T-helper 1 cell treated with Interleukin-12 subunit alpha and Interleukin-12 subunit beta and Interleukin-4 antibody, amounts not matched to agents 30 μg/mL and 1 μg/mL, for 36 hours (primary cell): ENCODE results near the gene LAMA4.
"Not testable (repeated sequence)": the region's sequence is repeated elsewhere in the genome, so short reads cannot be mapped to it uniquely, and the experiment has no call there.

Source experiments
- H3K27ac Mint-ChIP-seq: one replicate; pipeline ENCODE4 v1.8.0; 2021; ENCODE audit warnings: mild to moderate bottlenecking, mixed read lengths
- H3K27me3 Mint-ChIP-seq: one replicate; pipeline ENCODE4 v1.8.0; 2021; ENCODE audit warnings: low read depth, mixed read lengths
- H3K36me3 Mint-ChIP-seq: one replicate; pipeline ENCODE4 v1.8.0; 2021; ENCODE audit warnings: low read depth, mixed read lengths
- H3K4me1 Mint-ChIP-seq: one replicate; pipeline ENCODE4 v1.8.0; 2021; ENCODE audit warnings: low read depth, mixed read lengths
- H3K4me3 Mint-ChIP-seq: one replicate; pipeline ENCODE4 v1.8.0; 2021; ENCODE audit warnings: mild to moderate bottlenecking, moderate library complexity, mixed read lengths
- H3K9me3 Mint-ChIP-seq: one replicate; pipeline ENCODE4 v1.8.0; 2021; ENCODE audit warnings: mixed read lengths

The LAMA4 gene

DNA sequence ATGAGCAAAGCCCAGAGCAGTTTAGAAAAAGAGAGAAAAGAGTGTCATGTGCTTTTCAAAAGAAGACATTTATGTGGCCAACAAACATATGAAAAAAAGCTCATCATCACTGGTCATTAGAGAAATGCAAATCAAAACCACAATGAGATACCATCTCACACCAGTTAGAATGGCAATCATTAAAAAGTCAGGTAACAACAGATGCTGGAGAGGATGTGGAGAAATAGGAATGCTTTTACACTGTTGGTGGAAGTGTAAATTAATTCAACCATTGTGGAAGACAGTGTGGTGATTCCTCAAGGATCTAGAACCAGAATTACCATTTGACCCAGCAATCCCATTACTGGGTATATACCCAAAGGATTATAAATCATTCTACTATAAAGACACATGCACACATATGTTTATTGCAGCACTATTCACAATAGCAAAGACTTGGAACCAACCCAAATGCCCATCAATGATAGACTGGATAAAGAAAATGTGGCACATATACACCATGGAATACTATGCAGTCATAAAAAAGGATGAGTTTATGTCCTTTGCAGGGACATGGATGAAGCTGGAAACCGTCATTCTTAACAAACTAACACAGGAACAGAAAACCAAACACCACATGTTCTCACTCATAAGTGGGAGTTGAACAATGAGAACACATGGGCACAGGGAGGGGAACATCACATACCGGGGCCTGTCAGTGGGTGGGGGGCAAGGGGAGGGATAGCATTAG, 54.0 kb downstream of the LAMA4 start:
- not testable (repeated sequence) for H3K4me3 Mint-ChIP-seq, H3K9me3 Mint-ChIP-seq, H3K27ac Mint-ChIP-seq, H3K36me3 Mint-ChIP-seq
- peaks cover 12% of the 10 kb centered on the region for H3K4me1 Mint-ChIP-seq
- H3K27me3 Mint-ChIP-seq, result peaks cover 17% of the 10 kb centered on the region

DNA sequence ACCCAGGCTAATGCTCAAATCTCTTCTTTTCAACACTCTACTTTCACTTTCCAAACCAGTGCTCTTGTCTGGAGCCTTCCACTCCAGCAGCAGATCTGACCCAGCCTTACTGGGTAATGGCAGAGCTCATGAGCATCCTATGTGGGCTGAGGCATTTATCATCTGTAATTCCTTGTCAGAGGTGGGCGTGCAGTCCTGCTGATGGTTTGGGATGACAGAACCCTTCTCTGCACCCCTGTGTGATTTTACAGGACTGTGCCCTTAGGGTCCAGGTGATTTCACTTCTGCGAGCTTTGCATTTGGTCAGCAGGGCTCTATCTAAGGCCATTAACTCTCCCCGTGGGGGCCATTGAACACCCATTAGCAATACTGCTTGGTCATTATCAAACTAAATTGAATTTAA, 55.4 kb downstream of the LAMA4 start:
- H3K27me3 Mint-ChIP-seq, result peaks cover 21% of the 10 kb centered on the region

GRCh38 chr6:112198582-112198981, 55.8 kb downstream of the LAMA4 start:
- H3K9me3 Mint-ChIP-seq, result peaks cover 5% of the 10 kb centered on the region
- H3K4me3 Mint-ChIP-seq, result no peak overlapping the region
- H3K27me3 Mint-ChIP-seq, result peaks cover 24% of the 10 kb centered on the region
- peaks cover 6% of the 10 kb centered on the region for H3K4me1 Mint-ChIP-seq
- no peaks in the 10 kb centered on the region for H3K36me3 Mint-ChIP-seq
- H3K27ac Mint-ChIP-seq, result no peak overlapping the region

More for the DNA sequence above, 55.4 kb downstream of the LAMA4 start:
- Mint-ChIP-seq H3K4me3 (no peak overlapping the region), H3K27ac (no peak overlapping the region), H3K4me1 (peaks cover 10% of the 10 kb centered on the region), H3K36me3 (no peaks in the 10 kb centered on the region), H3K9me3 (peaks cover 5% of the 10 kb centered on the region)

GRCh38 chr6:112197636-112198035, 56.7 kb downstream of the LAMA4 start:
- H3K36me3 Mint-ChIP-seq, result no peaks in the 10 kb centered on the region

DNA sequence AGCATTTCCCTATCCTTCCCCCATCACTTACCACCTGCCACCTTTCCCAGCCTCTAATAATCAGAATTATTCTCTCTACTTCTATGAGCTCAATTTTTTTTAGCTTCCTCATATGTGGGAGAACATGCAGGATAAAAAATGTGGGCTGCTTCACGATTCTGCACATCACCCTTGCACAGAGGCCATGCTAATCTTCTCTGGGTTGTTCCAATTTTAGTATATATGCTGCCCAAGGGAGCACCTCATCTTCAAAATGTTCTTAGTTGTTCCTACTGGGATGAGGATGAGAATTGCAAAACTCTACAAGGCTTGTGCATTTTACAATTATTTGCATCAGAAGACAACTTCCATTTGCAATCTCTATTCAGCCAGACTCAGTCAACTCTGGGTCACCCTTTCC, 58.1 kb downstream of the LAMA4 start:
- H3K36me3 Mint-ChIP-seq, result no peaks in the 10 kb centered on the region
- no peak overlapping the region for H3K4me3 Mint-ChIP-seq
- no peak overlapping the region for H3K27ac Mint-ChIP-seq
- H3K27me3 Mint-ChIP-seq, result peaks cover 29% of the 10 kb centered on the region
- H3K4me1 Mint-ChIP-seq, result no peaks in the 10 kb centered on the region
- H3K9me3 Mint-ChIP-seq, result peaks cover 5% of the 10 kb centered on the region

More at GRCh38 chr6:112197636-112198035, 56.7 kb downstream of the LAMA4 start:
- no peak overlapping the region for H3K27ac Mint-ChIP-seq
- peaks cover 29% of the 10 kb centered on the region for H3K27me3 Mint-ChIP-seq
- H3K4me1 Mint-ChIP-seq, result no peaks in the 10 kb centered on the region
- H3K9me3 Mint-ChIP-seq, result peaks cover 5% of the 10 kb centered on the region
- H3K4me3 Mint-ChIP-seq, result no peak overlapping the region

DNA sequence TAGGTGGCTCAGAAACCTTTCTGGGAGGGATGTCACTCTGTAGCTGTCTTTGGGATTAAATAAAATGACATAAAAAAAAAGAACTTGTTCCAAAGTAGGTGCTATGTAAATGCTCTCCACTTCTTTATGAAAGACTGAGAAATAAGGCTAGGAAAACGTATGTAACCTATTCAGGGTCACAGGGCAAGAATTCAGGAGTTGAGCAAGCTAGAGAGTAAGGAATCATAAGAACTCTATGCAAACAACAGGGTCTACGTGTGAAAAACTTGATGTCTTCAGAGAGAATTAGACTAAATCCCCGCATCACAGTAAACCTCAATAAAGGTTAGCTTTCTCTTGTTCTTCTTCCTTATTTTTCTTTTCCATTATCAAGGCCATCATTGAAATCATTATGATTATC, 59.2 kb downstream of the LAMA4 start:
- H3K4me1 Mint-ChIP-seq, result no peaks in the 10 kb centered on the region
- H3K27ac Mint-ChIP-seq, result no peak overlapping the region
- H3K36me3 Mint-ChIP-seq, result no peaks in the 10 kb centered on the region
- H3K4me3 Mint-ChIP-seq, result no peak overlapping the region
- peaks cover 4% of the 10 kb centered on the region for H3K9me3 Mint-ChIP-seq
- peaks cover 33% of the 10 kb centered on the region for H3K27me3 Mint-ChIP-seq

DNA sequence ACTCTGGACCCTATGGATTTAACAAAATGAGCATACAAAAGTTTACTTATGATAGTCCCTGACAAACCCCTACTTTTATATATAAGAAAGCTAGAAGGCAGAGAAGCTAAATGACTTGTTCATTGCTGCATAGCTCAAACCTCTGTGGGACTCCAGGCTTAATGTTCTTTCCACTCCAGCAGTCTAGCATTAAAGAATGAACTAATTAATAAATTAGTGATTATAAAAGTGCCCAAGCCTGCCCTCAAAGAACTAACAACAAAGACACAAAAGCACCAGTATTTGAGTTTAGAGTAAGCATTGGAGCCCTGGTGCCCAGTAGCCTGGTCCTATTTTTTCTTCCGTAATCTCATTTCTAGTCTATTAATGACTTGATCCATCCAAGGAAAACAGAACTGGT, 59.9 kb downstream of the LAMA4 start:
- no peaks in the 10 kb centered on the region for H3K4me1 Mint-ChIP-seq
- peaks cover 39% of the 10 kb centered on the region for H3K27me3 Mint-ChIP-seq
- no peaks in the 10 kb centered on the region for H3K9me3 Mint-ChIP-seq
- H3K27ac Mint-ChIP-seq, result no peak overlapping the region
- no peaks in the 10 kb centered on the region for H3K36me3 Mint-ChIP-seq
- no peak overlapping the region for H3K4me3 Mint-ChIP-seq

GRCh38 chr6:112193535-112194051, 60.8 kb downstream of the LAMA4 start:
- Mint-ChIP-seq H3K36me3 (no peaks in the 10 kb centered on the region), H3K4me1 (no peaks in the 10 kb centered on the region), H3K27me3 (peaks cover 48% of the 10 kb centered on the region), H3K4me3 (no peak overlapping the region), H3K9me3 (no peaks in the 10 kb centered on the region), H3K27ac (no peak overlapping the region)

DNA sequence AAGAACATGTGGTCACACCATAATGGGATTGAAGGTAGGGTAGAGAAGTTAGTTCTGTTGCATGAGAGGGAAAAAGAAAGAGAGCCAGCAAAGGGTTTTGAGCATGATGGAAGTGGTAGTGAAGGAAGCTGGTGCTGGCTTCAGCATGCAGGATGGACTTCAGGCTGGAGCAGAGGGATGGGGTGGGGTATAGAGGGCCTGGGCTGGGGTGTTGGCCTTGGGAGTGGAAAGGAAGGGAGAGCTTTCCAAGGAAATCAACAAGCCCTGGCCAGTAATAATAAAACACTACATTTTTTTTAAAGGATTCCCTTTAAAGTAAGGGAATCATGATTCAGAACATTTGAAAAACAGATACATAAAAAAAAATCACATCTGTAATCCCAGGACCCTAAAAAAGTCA, 61.2 kb downstream of the LAMA4 start:
- Mint-ChIP-seq H3K36me3 (no peaks in the 10 kb centered on the region), H3K9me3 (no peaks in the 10 kb centered on the region), H3K27me3 (peaks cover 52% of the 10 kb centered on the region), H3K4me1 (no peaks in the 10 kb centered on the region), H3K4me3 (no peak overlapping the region), H3K27ac (no peak overlapping the region)

DNA sequence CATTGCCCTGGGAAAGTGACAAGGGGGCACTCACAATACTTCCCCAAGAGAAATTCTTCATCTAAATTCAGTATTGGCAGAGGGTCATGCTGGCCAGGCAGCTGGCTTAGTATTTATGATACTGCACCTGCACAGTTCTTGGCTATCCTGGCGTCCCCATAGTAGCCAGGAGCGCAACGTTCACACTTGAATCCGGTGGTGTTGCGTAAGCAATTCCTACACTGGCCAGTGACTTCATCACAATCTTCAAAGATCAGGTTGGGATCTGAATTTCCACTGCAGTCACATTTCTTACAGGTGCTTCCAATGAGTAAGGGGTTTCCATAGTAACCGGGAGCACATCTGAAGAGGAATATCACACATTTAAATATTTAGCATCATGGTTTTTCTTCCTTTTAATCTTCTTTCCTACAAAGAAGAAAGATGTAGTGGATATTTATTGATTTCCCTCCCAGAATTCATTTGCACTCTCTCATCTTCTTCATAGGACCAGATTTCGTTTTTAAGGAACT, 62.8 kb downstream of the LAMA4 start:
- Mint-ChIP-seq H3K4me3 (no peak overlapping the region), H3K9me3 (no peaks in the 10 kb centered on the region), H3K4me1 (peaks cover 3% of the 10 kb centered on the region), H3K27ac (no peak overlapping the region), H3K36me3 (no peaks in the 10 kb centered on the region), H3K27me3 (peaks cover 65% of the 10 kb centered on the region)

GRCh38 chr6:112190164-112190563, 64.2 kb downstream of the LAMA4 start:
- H3K27ac Mint-ChIP-seq, result no peak overlapping the region
- H3K4me3 Mint-ChIP-seq, result no peak overlapping the region
- no peaks in the 10 kb centered on the region for H3K36me3 Mint-ChIP-seq
- peaks cover 3% of the 10 kb centered on the region for H3K4me1 Mint-ChIP-seq
- H3K27me3 Mint-ChIP-seq, result peaks cover 55% of the 10 kb centered on the region
- H3K9me3 Mint-ChIP-seq, result no peaks in the 10 kb centered on the region

- H3K36me3 Mint-ChIP-seq, result no peaks in the 10 kb centered on the region
- no peak overlapping the region for H3K4me3 Mint-ChIP-seq
- H3K27ac Mint-ChIP-seq, result no peak overlapping the region
- peaks cover 3% of the 10 kb centered on the region for H3K4me1 Mint-ChIP-seq
- H3K9me3 Mint-ChIP-seq, result no peaks in the 10 kb centered on the region
- H3K27me3 Mint-ChIP-seq, result peaks cover 54% of the 10 kb centered on the region
Measured at GRCh38 chr6:112189494-112189893, 64.9 kb downstream of the LAMA4 start.

DNA sequence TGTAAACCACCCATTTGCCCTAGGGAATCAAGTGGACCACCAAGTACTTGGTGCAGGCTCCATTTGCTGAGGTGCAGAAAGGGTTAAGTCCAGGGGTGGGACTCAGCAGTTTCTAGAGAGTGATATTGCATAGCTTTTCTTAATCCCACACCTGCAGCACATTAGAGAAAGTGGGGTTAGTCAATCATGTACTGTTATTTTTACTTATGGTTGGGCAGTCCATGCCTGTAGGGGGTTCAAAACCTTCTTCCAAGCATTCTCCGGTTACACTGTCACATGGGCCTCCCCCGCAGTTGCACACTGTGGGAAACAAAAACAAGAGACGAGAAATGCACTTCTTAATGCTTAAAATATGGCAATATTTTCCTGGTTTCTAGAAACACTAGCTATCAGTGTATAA, 65.5 kb downstream of the LAMA4 start:
- Mint-ChIP-seq H3K36me3 (no peaks in the 10 kb centered on the region), H3K9me3 (no peaks in the 10 kb centered on the region), H3K27me3 (peaks cover 54% of the 10 kb centered on the region), H3K4me3 (no peak overlapping the region), H3K4me1 (peaks cover 3% of the 10 kb centered on the region), H3K27ac (no peak overlapping the region)

DNA sequence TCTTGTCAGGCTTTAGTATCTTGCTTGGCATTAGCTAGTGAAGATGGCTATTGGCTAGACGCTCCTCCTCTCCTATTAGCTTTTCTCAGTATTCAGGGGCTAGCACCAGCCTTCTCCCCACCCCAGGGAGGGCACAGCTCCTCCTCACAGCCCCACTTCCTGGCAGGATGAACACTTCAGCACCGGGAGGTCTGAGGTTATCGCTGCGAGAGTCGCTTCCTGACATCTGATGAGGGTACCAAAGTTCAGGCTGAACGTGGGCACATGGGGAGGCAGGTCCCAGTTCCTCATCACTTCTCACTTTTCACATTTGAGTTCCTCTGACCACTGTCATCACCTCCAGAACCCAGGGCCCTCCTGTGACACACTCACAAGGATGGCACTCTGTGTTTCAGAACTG, 66.6 kb downstream of the LAMA4 start:
- Mint-ChIP-seq H3K4me1 (peaks cover 3% of the 10 kb centered on the region), H3K9me3 (no peaks in the 10 kb centered on the region), H3K4me3 (no peak overlapping the region), H3K27ac (no peak overlapping the region), H3K27me3 (peaks cover 49% of the 10 kb centered on the region), H3K36me3 (no peaks in the 10 kb centered on the region)

DNA sequence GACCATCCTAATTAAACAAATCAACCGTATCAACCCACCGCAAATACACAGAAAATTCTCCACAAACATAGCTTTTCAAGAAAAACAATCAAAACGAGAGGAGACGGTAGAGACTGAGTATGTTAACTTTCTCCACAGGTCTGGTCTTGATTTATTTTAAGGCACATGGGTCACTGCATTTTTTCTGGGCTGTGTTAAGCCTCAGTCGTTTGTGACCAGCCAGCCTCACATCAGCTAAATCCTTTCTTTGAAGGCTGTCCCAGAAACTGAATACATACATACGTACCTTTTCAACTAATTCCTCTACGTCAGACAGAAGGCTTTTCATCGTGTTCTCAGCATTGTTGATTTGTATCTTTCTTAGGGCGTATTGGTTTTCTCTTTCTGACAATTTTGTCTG, 69.4 kb downstream of the LAMA4 start:
- no peaks in the 10 kb centered on the region for H3K9me3 Mint-ChIP-seq
- peaks cover 3% of the 10 kb centered on the region for H3K4me1 Mint-ChIP-seq
- no peak overlapping the region for H3K27ac Mint-ChIP-seq
- H3K4me3 Mint-ChIP-seq, result no peak overlapping the region
- peaks cover 57% of the 10 kb centered on the region for H3K27me3 Mint-ChIP-seq
- H3K36me3 Mint-ChIP-seq, result no peaks in the 10 kb centered on the region
